ENCODE results near the gene AGBL1.

DNA sequence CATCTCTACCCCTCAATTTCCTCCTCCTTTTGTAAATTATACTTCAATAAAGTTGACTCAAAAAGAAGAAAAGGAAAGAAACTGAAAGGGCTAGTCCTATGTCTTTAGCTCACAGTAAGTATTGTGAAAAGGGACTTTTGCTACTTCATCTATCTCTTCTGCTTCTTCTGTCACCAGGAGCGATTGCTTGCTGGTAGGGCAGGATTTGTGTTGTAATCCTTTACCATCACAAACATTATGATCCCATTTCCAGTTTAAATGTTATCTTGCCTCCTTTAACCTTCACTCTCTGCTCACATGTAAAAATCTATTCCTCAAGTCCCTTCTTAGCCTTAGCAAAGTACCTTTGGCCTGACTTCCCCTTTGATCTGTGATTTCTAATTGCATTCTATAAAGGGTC is 537.1 kb downstream of the AGBL1 start:
- TF ChIP-seq TAF1 (IDR thresholded peaks at IDR 0.05; ENCODE audit: borderline replicate concordance, insufficient read depth, low read length) (no peak), POLR2AphosphoS5 (IDR thresholded peaks at IDR 0.05; ENCODE audit: low read depth, low read length) (no peak), SIN3A (IDR thresholded peaks at IDR 0.05; ENCODE audit: borderline replicate concordance, insufficient read depth, low read length) (no peak)
- TF ChIP-seq, protein P1, sequence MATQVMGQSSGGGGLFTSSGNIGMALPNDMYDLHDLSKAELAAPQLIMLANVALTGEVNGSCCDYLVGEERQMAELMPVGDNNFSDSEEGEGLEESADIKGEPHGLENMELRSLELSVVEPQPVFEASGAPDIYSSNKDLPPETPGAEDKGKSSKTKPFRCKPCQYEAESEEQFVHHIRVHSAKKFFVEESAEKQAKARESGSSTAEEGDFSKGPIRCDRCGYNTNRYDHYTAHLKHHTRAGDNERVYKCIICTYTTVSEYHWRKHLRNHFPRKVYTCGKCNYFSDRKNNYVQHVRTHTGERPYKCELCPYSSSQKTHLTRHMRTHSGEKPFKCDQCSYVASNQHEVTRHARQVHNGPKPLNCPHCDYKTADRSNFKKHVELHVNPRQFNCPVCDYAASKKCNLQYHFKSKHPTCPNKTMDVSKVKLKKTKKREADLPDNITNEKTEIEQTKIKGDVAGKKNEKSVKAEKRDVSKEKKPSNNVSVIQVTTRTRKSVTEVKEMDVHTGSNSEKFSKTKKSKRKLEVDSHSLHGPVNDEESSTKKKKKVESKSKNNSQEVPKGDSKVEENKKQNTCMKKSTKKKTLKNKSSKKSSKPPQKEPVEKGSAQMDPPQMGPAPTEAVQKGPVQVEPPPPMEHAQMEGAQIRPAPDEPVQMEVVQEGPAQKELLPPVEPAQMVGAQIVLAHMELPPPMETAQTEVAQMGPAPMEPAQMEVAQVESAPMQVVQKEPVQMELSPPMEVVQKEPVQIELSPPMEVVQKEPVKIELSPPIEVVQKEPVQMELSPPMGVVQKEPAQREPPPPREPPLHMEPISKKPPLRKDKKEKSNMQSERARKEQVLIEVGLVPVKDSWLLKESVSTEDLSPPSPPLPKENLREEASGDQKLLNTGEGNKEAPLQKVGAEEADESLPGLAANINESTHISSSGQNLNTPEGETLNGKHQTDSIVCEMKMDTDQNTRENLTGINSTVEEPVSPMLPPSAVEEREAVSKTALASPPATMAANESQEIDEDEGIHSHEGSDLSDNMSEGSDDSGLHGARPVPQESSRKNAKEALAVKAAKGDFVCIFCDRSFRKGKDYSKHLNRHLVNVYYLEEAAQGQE (IDR thresholded peaks at IDR 0.05; ENCODE audit: insufficient read depth in 1 of 2, low read depth in 2 of 2, low read length in 2 of 2) = no peak

Data from PFSK-1 (cell line).